Stimulated activated naive CD8-positive, alpha-beta T cell treated with anti-CD3 and anti-CD28 coated beads, Interleukin-15, Interleukin-2, amounts not matched to agents 100 ng/mL and 50 ng/mL, for 24 hours (primary cell): ENCODE results near the gene ACER1.
A peak's percentile ranks its signal among the peaks of the same experiment; 100 is the strongest.

Experiments
- H3K27ac Mint-ChIP-seq: one replicate; pipeline ENCODE4 v1.8.0; 2021; ENCODE audit warnings: mild to moderate bottlenecking, mixed read lengths
- H3K27me3 Mint-ChIP-seq: one replicate; pipeline ENCODE4 v1.8.0; 2021; ENCODE audit warnings: mixed read lengths
- H3K36me3 Mint-ChIP-seq: one replicate; pipeline ENCODE4 v1.8.0; 2021; ENCODE audit warnings: low read depth, mixed read lengths
- H3K4me1 Mint-ChIP-seq: one replicate; pipeline ENCODE4 v1.8.0; 2021; ENCODE audit warnings: low read depth, mixed read lengths
- H3K4me3 Mint-ChIP-seq: one replicate; pipeline ENCODE4 v1.8.0; 2021; ENCODE audit warnings: mild to moderate bottlenecking, mixed read lengths
- H3K9me3 Mint-ChIP-seq: one replicate; pipeline ENCODE4 v1.8.0; 2021; ENCODE audit warnings: mixed read lengths

Gene ACER1, protein sequence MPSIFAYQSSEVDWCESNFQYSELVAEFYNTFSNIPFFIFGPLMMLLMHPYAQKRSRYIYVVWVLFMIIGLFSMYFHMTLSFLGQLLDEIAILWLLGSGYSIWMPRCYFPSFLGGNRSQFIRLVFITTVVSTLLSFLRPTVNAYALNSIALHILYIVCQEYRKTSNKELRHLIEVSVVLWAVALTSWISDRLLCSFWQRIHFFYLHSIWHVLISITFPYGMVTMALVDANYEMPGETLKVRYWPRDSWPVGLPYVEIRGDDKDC

GRCh38 chr19:6333439-6333838, at the start of gene ACER1:
Gene ACER1, minus strand, starts transcription at chr19:6333612. Its CDS starts 61 bp downstream, at chr19:6333551.
- H3K9me3 Mint-ChIP-seq = no peaks in the 10 kb centered on the region
- H3K4me3 Mint-ChIP-seq = no peak within 1 kb of the TSS
- no peak within 1 kb of the TSS for H3K27ac Mint-ChIP-seq
- H3K36me3 Mint-ChIP-seq = no peaks in the 10 kb centered on the region
- H3K27me3 Mint-ChIP-seq = no peaks in the 10 kb centered on the region
- no peaks in the 10 kb centered on the region for H3K4me1 Mint-ChIP-seq

- H3K27ac Mint-ChIP-seq = no peak overlapping the region
- no peak overlapping the region for H3K4me3 Mint-ChIP-seq
- peaks cover 43% of the 10 kb centered on the region for H3K36me3 Mint-ChIP-seq
- H3K4me1 Mint-ChIP-seq = no peaks in the 10 kb centered on the region
- no peaks in the 10 kb centered on the region for H3K27me3 Mint-ChIP-seq
- H3K9me3 Mint-ChIP-seq = no peaks in the 10 kb centered on the region
Observed at GRCh38 chr19:6383188-6383587, 49.8 kb upstream of the ACER1 start.

DNA sequence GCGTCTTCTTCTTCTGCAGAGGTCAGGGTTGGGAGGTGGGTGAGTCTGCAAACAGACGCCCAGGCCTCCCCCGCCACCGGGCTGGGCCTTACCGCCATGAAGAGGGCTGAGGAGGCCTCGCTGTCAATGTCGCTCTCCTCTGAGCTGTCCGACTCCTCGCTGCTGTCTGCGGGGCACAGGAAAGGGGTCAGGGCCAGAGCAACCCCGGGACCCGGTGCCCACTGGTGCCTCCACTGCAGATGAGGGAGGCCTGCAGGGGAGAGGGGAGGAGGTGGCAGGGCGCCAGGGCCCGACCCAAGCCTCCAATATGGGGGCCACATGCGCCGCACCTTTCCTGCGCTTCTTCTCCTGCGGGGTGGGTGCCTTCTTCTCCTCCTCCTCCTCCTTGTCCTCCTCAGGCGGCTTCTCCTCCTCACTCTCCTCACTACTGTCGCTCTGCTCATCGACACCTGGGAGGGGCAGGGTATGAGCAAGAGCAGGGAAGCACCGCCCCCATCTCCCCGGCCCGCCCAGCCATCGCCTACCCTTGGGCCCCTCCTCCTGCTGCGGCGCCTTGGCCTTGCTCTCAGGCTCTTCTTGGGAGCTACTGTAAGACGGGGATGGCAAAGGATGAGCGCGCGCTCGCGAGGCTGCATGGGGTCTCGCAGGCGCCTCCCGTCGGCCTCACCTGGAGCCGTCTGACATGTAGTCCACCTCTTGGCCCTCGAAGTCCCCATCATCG, 47.8 kb upstream of the ACER1 start:
- Mint-ChIP-seq H3K4me1 (no peaks in the 10 kb centered on the region), H3K36me3 (peaks cover 41% of the 10 kb centered on the region), H3K27me3 (no peaks in the 10 kb centered on the region), H3K4me3 (no peak overlapping the region), H3K9me3 (no peaks in the 10 kb centered on the region), H3K27ac (no peak overlapping the region)

DNA sequence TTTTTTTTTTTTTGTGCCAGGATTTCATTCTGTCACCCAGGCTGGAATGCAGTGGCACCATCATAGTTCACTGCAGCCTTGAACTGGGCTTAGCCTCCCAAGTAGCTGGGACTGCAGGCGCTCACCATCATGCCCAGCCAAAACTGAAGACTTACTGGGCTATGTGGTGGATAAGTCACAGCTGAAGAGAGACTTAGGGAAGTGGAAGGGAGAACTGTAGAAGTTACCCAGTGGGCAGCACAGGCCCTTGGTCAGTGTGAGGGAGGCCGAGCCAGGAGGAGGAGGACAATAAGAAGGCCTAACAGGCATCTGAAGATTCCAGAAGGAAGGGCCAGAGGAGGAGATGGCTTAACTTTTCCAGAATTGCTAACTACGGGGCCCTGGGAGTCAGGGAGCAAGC, 46.3 kb upstream of the ACER1 start:
- Mint-ChIP-seq H3K27ac (no peak overlapping the region), H3K4me1 (no peaks in the 10 kb centered on the region), H3K36me3 (peaks cover 31% of the 10 kb centered on the region), H3K9me3 (no peaks in the 10 kb centered on the region), H3K27me3 (no peaks in the 10 kb centered on the region), H3K4me3 (no peak overlapping the region)

DNA sequence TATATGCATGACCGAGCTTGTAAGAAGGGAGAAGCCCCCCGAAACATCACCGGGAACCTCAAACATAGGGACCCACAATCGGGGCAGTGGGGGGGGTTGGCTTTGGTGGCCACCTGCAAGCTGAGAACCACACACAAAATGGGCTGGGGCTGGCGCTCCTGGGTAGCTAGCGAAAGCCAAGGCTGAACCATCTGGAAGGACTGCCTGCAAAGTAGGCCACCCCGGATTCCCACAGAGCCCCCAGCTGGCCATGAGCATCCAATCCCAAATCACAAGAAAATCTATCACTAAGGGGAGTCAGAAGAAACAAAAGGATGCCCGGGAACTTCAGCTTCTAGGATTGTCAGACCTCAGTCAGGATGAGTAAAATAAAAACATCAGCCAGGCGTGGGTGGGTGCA, 45.1 kb upstream of the ACER1 start:
- Mint-ChIP-seq H3K36me3 (peaks cover 26% of the 10 kb centered on the region), H3K4me1 (peaks cover 4% of the 10 kb centered on the region), H3K4me3 (no peak overlapping the region), H3K27me3 (no peaks in the 10 kb centered on the region), H3K9me3 (no peaks in the 10 kb centered on the region), H3K27ac (no peak overlapping the region)

DNA sequence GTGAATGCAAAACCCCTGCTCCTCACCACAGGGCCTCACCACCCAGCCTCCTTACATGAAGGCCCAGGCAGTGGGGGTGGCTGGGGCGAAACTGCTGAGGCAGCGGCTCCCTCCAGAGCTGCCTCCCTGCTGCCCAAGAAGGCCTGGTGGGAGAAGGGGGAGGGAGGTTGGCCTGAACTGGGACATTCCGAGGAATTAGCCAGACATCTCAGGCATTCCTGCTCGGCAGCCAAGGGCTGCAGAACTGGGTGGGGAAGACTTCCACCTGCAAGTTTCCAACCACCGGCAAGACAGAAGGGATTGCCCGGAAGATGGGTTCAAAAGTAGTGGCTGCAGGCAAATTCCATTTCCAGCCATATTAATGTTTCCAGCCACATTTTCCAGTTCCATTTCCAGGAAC, 44.6 kb upstream of the ACER1 start:
- H3K36me3 Mint-ChIP-seq = peaks cover 22% of the 10 kb centered on the region
- H3K9me3 Mint-ChIP-seq = no peaks in the 10 kb centered on the region
- no peak overlapping the region for H3K4me3 Mint-ChIP-seq
- H3K27me3 Mint-ChIP-seq = no peaks in the 10 kb centered on the region
- peaks cover 4% of the 10 kb centered on the region for H3K4me1 Mint-ChIP-seq
- no peak overlapping the region for H3K27ac Mint-ChIP-seq

- H3K9me3 Mint-ChIP-seq = no peaks in the 10 kb centered on the region
- peaks cover 9% of the 10 kb centered on the region for H3K4me1 Mint-ChIP-seq
- H3K4me3 Mint-ChIP-seq = no peak overlapping the region
- H3K27me3 Mint-ChIP-seq = no peaks in the 10 kb centered on the region
- H3K27ac Mint-ChIP-seq = no peak overlapping the region
- H3K36me3 Mint-ChIP-seq = peaks cover 19% of the 10 kb centered on the region
Observed at GRCh38 chr19:6376512-6377190, 43.2 kb upstream of the ACER1 start.

GRCh38 chr19:6375411-6376010, 42.1 kb upstream of the ACER1 start, which contains the start of gene PSPN:
Gene PSPN, minus strand, starts transcription at chr19:6375933. Its CDS starts 84 bp downstream, at chr19:6375849.
- Mint-ChIP-seq H3K4me1 (peaks cover 13% of the 10 kb centered on the region), H3K27ac (no peak within 1 kb of the TSS), H3K9me3 (no peaks in the 10 kb centered on the region), H3K4me3 (no peak within 1 kb of the TSS), H3K36me3 (peaks cover 14% of the 10 kb centered on the region), H3K27me3 (no peaks in the 10 kb centered on the region)

DNA sequence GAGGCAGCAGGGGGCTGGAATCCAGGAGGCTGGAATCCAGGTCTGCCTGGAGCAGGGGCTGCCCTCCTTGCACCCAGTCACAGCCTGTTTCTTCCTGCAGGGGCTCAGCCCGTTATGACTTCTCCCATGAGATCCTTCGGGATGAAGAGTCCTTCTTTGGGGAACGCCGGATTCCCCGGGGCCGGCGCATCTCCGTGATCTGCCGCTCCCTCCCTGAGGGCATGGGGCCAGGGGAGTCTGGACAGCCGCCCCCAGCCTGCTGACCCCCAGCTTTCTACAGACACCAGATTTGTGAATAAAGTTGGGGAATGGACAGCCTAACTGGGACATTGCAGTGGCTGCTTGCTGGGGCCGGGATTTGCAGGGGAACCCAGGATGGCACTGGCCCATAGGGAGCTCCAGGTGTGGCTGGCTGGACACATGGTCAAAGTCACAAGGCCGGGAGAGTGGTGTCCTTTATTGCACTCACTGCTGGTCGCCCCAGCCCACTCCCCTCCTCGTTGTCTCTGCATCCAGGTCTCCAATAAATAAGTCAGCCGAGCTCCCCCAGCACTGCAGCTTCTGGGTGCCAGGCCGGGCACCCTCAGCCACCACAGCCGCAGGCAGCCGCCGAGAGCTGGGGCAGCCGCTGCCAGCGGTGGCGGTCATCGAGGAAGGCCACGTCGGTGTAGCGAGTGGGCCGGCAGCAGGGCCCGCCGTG, 41.4 kb upstream of the ACER1 start:
- Mint-ChIP-seq H3K27ac (no peak overlapping the region), H3K4me3 (no peak overlapping the region), H3K27me3 (no peaks in the 10 kb centered on the region), H3K9me3 (no peaks in the 10 kb centered on the region), H3K36me3 (peaks cover 8% of the 10 kb centered on the region), H3K4me1 (peaks cover 13% of the 10 kb centered on the region)

- H3K9me3 Mint-ChIP-seq = no peaks in the 10 kb centered on the region
- peaks cover 8% of the 10 kb centered on the region for H3K36me3 Mint-ChIP-seq
- no peak overlapping the region for H3K27ac Mint-ChIP-seq
- no peaks in the 10 kb centered on the region for H3K27me3 Mint-ChIP-seq
- H3K4me1 Mint-ChIP-seq = peaks cover 13% of the 10 kb centered on the region
- no peak overlapping the region for H3K4me3 Mint-ChIP-seq
Observed at GRCh38 chr19:6374161-6374709, 40.8 kb upstream of the ACER1 start.

DNA sequence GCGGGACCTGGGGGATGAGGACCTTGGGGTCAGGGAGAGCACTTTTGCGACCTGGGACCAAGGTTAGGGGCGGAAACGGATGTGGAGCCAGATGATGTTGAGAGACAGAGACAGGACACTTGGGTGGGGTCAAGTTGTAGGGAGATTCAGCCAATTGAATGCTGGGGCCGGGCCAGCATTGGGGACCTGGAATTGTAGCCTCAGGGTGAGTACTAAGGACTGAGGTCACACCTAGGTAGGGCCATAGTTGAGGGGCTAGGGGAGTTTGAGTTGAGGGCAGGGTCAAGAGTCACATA, 40.3 kb upstream of the ACER1 start:
- H3K27me3 Mint-ChIP-seq = no peaks in the 10 kb centered on the region
- peaks cover 12% of the 10 kb centered on the region for H3K36me3 Mint-ChIP-seq
- peak overlapping the region; percentile 65 for H3K4me3 Mint-ChIP-seq
- H3K27ac Mint-ChIP-seq = peak overlapping the region; percentile 47
- H3K9me3 Mint-ChIP-seq = no peaks in the 10 kb centered on the region
- H3K4me1 Mint-ChIP-seq = peaks cover 13% of the 10 kb centered on the region

DNA sequence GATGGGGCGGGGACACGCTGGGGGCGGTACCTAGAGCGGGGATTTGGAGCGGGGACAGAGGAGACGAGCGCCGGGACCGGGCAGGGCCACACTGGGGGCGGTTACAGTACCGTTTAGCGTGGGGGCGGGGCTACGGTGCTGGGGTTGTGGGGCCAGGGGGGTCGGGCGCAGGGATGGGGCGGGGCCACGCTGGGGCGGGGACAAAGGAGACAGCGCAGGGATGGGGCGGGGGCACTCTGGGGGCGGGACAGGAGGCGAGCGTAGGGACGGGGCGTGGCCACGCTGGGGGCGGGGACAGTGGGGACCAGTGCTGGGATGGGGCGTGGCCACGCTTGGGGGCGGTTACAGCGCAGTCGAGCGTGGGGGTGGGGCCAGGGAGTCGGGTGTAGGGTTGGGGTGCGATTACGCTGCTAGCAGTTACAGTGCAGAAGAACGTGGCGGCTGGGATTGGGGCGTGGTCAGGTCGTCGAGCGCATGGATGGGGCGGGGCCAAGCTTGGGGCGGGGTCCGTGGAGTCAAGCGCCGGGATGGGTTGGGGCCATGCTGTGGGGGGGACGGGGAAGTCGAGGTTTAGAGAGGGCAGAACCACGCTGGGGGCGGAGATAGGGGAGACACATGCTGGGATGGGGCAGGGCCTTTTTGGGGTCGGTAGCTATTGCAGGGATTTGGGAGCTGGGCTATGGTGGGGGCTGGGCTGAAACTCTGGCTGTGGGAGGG, 39.8 kb upstream of the ACER1 start:
- Mint-ChIP-seq H3K36me3 (peaks cover 11% of the 10 kb centered on the region), H3K27me3 (no peaks in the 10 kb centered on the region), H3K4me1 (peaks cover 13% of the 10 kb centered on the region), H3K9me3 (no peaks in the 10 kb centered on the region), H3K27ac (peak overlapping the region; percentile 86), H3K4me3 (peak overlapping the region; percentile 81)

DNA sequence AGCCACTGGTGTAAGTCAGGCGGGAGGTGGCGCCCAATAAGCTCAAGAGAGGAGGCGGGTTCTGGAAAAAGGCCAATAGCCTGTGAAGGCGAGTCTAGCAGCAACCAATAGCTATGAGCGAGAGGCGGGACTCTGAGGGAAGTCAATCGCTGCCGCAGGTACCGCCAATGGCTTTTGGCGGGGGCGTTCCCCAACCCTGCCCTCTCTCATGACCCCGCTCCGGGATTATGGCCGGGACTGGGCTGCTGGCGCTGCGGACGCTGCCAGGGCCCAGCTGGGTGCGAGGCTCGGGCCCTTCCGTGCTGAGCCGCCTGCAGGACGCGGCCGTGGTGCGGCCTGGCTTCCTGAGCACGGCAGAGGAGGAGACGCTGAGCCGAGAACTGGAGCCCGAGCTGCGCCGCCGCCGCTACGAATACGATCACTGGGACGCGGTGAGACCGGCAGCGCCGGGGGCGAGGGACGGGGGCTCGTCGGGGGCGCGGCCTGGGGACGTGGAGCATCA, 39.2 kb upstream of the ACER1 start, which contains the start of gene ALKBH7:
TSS of gene ALKBH7 (plus strand) at position 201 of the 502 bp plus-strand sequence. CDS start at position 228, 27 bp downstream.
- peaks cover 13% of the 10 kb centered on the region for H3K4me1 Mint-ChIP-seq
- H3K36me3 Mint-ChIP-seq = peaks cover 17% of the 10 kb centered on the region
- H3K9me3 Mint-ChIP-seq = no peaks in the 10 kb centered on the region
- no peaks in the 10 kb centered on the region for H3K27me3 Mint-ChIP-seq
- H3K27ac Mint-ChIP-seq = peak within 1 kb of the TSS; percentile 86
- H3K4me3 Mint-ChIP-seq = peak within 1 kb of the TSS; percentile 81

DNA sequence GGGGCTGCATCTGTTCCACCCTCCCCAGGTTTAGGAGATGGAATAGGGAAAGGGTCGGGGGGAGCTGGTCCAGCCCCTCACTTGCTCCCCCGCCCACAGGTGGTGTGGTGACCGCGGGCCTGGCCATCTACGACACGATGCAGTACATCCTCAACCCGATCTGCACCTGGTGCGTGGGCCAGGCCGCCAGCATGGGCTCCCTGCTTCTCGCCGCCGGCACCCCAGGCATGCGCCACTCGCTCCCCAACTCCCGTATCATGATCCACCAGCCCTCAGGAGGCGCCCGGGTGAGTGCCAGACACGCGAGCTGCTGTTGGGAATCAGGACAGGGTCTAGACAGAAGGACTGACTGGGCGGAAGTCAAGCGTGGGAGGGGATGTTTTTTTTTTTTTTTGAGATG, 30.9 kb upstream of the ACER1 start:
- H3K4me1 Mint-ChIP-seq = peaks cover 22% of the 10 kb centered on the region
- H3K4me3 Mint-ChIP-seq = no peak overlapping the region
- no peaks in the 10 kb centered on the region for H3K9me3 Mint-ChIP-seq
- H3K27ac Mint-ChIP-seq = no peak overlapping the region
- peaks cover 53% of the 10 kb centered on the region for H3K36me3 Mint-ChIP-seq
- no peaks in the 10 kb centered on the region for H3K27me3 Mint-ChIP-seq
